ENCODE measurements around the gene ZNF264. TPM values are rescaled to one million over a fixed set of nuclear protein-coding genes. Genes with fewer than 3 reads are reported as not detected.

The ZNF264 gene
- total and polyA plus RNA-seq, 8 donors, result 3.2 to 53.0 (median 32.8) TPM

GRCh38 chr19:57269515-57270250 is 78.4 kb downstream of the ZNF264 start:
- DNase-seq, result no peak
- WGBS, 5 donors, result 65 to 86% (median 82%) methylated on average over 4 of the region's 4 CpGs
- Histone ChIP-seq H3K4me1 (no peaks in the 10 kb centered on the region), H3K36me3 (peaks cover 0 to 33% (median 18%) of the 10 kb centered on the region in 4 donors), H3K27me3 (no peaks in the 10 kb centered on the region), H3K4me3 (no peak overlapping the region), H3K27ac (no peak overlapping the region), H3K9me3 (peaks cover 0 to 17% (median 2%) of the 10 kb centered on the region in 4 donors)
- TF ChIP-seq POLR2A (IDR thresholded peaks at IDR 0.05) (no peak), CTCF (IDR thresholded peaks at IDR 0.05) (no peak), EP300 (IDR thresholded peaks at IDR 0.05) (no peak), POLR2AphosphoS5 (IDR thresholded peaks at IDR 0.05) (no peak)
- intact Hi-C loops (cut with DNase I; ENCODE audit: low total_unique reads), result no loop called here

- H3K4me1 ChIP-seq, result no peaks in the 10 kb centered on the region
- peaks cover 0 to 39% (median 21%) of the 10 kb centered on the region in 4 donors for H3K36me3 ChIP-seq
- peaks cover 0 to 3% (median 0%) of the 10 kb centered on the region in 4 donors for H3K9me3 ChIP-seq
- H3K27me3 ChIP-seq, result no peaks in the 10 kb centered on the region
- H3K4me3 ChIP-seq, result no peak overlapping the region
- intact Hi-C loops (cut with DNase I; ENCODE audit: low total_unique reads), result no loop called here
- no peak for TF ChIP-seq POLR2AphosphoS5 (IDR thresholded peaks at IDR 0.05)
- no peak for TF ChIP-seq POLR2A (IDR thresholded peaks at IDR 0.05)
- TF ChIP-seq CTCF (IDR thresholded peaks at IDR 0.05), result no peak
- TF ChIP-seq EP300 (IDR thresholded peaks at IDR 0.05), result no peak
- DNase-seq, result no peak
- 96 to 97% (median 97%) methylated on average over 8 of the region's 8 CpGs for WGBS, 5 donors
- no peak overlapping the region for H3K27ac ChIP-seq
Measured at GRCh38 chr19:57271280-57271679, 80.0 kb downstream of the ZNF264 start.

Small RNA genes lying within 50 kb of the gene (small RNA-seq; reads per million reads assigned to genes)
- 0 reads per million in 4 donors for gene AC025588.3

Other genes with a start within 250 kb of the ZNF264 start
- gene USP29, start 71.5 kb upstream of the ZNF264 start, total RNA-seq, result not detected
- gene USP29, start 71.5 kb upstream of the ZNF264 start, polyA plus RNA-seq, result not detected
- not detected for gene ZIM3, start 46.3 kb upstream of the ZNF264 start, total RNA-seq
- not detected for gene ZIM3, start 46.3 kb upstream of the ZNF264 start, polyA plus RNA-seq
- not detected for gene DUXA, start 24.0 kb upstream of the ZNF264 start, total RNA-seq
- gene DUXA, start 24.0 kb upstream of the ZNF264 start, polyA plus RNA-seq, result not detected
- gene AURKC, start 39.5 kb downstream of the ZNF264 start, total RNA-seq, result 1 to 10 TPM in 1 of 5 donors, under 1 TPM in 1, not detected in 3; 0.72 to 1.3 TPM
- 1 to 10 TPM in 2 of 3 donors, not detected in 1; 1.0 to 1.2 TPM for gene AURKC, start 39.5 kb downstream of the ZNF264 start, polyA plus RNA-seq
- gene ZNF805, start 49.1 kb downstream of the ZNF264 start, total RNA-seq, result 10 to 100 TPM in 1 of 5 donors, 1 to 10 TPM in 4; 1.2 to 37.6 (median 8.1) TPM
- under 1 TPM; 0.46 to 0.81 (median 0.53) TPM for gene ZNF805, start 49.1 kb downstream of the ZNF264 start, polyA plus RNA-seq
- gene ZNF460, start 89.0 kb downstream of the ZNF264 start, total RNA-seq, result 100 to 1,000 TPM in 1 of 5 donors, 10 to 100 TPM in 4; 46.5 to 140 (median 56.7) TPM
- under 1 TPM; 0.25 to 0.75 (median 0.31) TPM for gene ZNF460, start 89.0 kb downstream of the ZNF264 start, polyA plus RNA-seq
- 10 to 100 TPM in 3 of 5 donors, 1 to 10 TPM in 2; 1.2 to 24.6 (median 14.3) TPM for gene ZNF543, start 129.0 kb downstream of the ZNF264 start, total RNA-seq
- gene ZNF543, start 129.0 kb downstream of the ZNF264 start, polyA plus RNA-seq, result 1 to 10 TPM in 1 of 3 donors, under 1 TPM in 2; 0.56 to 1.1 (median 0.61) TPM
- gene ZNF304, start 159.8 kb downstream of the ZNF264 start, total RNA-seq, result 10 to 100 TPM in 2 of 5 donors, 1 to 10 TPM in 2, not detected in 1; 1.2 to 16.1 (median 8.2) TPM
- gene ZNF304, start 159.8 kb downstream of the ZNF264 start, polyA plus RNA-seq, result 1 to 10 TPM; 1.2 to 3.4 (median 1.3) TPM
- 10 to 100 TPM in 3 of 5 donors, 1 to 10 TPM in 1, not detected in 1; 4.1 to 42.0 (median 17.4) TPM for gene TRAPPC2B, start 172.1 kb downstream of the ZNF264 start, total RNA-seq
- 10 to 100 TPM; 11.6 to 23.5 (median 21.9) TPM for gene TRAPPC2B, start 172.1 kb downstream of the ZNF264 start, polyA plus RNA-seq
- gene ZNF547, start 172.1 kb downstream of the ZNF264 start, total RNA-seq, result 1 to 10 TPM in 2 of 5 donors, under 1 TPM in 1, not detected in 2; under 0.01 to 3.0 (median 1.7) TPM
- 1 to 10 TPM in 2 of 3 donors, under 1 TPM in 1; 0.50 to 2.4 (median 1.8) TPM for gene ZNF547, start 172.1 kb downstream of the ZNF264 start, polyA plus RNA-seq
- gene ZNF548, start 198.4 kb downstream of the ZNF264 start, total RNA-seq, result 10 to 100 TPM in 4 of 5 donors, 1 to 10 TPM in 1; 5.5 to 48.5 (median 16.8) TPM
- gene ZNF548, start 198.4 kb downstream of the ZNF264 start, polyA plus RNA-seq, result 1 to 10 TPM; 2.6 to 4.8 (median 3.4) TPM
- 100 to 1,000 TPM in 1 of 5 donors, 10 to 100 TPM in 2, 1 to 10 TPM in 2; 2.3 to 138 (median 21.9) TPM for gene ZNF17, start 219.7 kb downstream of the ZNF264 start, total RNA-seq
- 1 to 10 TPM; 1.5 to 2.0 (median 1.6) TPM for gene ZNF17, start 219.7 kb downstream of the ZNF264 start, polyA plus RNA-seq
- 10 to 100 TPM in 3 of 5 donors, 1 to 10 TPM in 2; 5.3 to 28.1 (median 11.7) TPM for gene ZNF749, start 243.8 kb downstream of the ZNF264 start, total RNA-seq
- 1 to 10 TPM; 4.6 to 7.9 (median 6.7) TPM for gene ZNF749, start 243.8 kb downstream of the ZNF264 start, polyA plus RNA-seq

All from stomach (tissue), 9 donors.